HCT116 (cell line): Measurements from ENCODE around the gene EEPD1. TPM values are rescaled to one million over a fixed set of nuclear protein-coding genes. Genes with fewer than 3 reads are reported as not detected.

ENCODE experiments used
- ATAC-seq: fragments of 200-7000 bp; cut with Tn5 transposase; 2 replicates; pipeline ENCODE4 v1.9.1; 2020; ENCODE audit warnings: mild to moderate bottlenecking, moderate library complexity
- BruUV-seq: library from RNA; stranded (reverse); fragments of 400-500 nt; replicated peaks from 2 replicates; lab custom pipeline; 2021; lab: Mats Ljungman, UMichigan
- CTCF ChIA-PET: fragments of 300-600 bp; sonication (Branson Sonifier 250); formaldehyde crosslinking; loops from one replicate; lab custom pipeline; 2021; ENCODE audit warnings: antibody characterized with exemption; lab: Charles Lee
- POLR2A ChIA-PET: fragments of 300-600, 350-600 bp; sonication (Branson Sonifier 250); formaldehyde crosslinking; loops from one replicate; lab custom pipeline; 2021; ENCODE audit warnings: antibody characterized with exemption; lab: Charles Lee
- RAD21 ChIA-PET, 2 experiments: fragments of 300-600 bp; sonication (Branson Sonifier 250); formaldehyde crosslinking; loops; one replicate each; lab custom pipeline; 2023; ENCODE audit warnings: low total read pairs in 2 of 2; ENCODE audit not compliant: uncharacterized antibody in 2 of 2, unreplicated experiment in 2 of 2, low non-redundant PET in 1 of 2; lab: Charles Lee
- DNase-seq: peaks from one replicate; pipeline ENCODE4 v3.0.0-alpha.2; 2010; ENCODE audit warnings: low read depth, low spot score
- H2AFZ ChIP-seq: fragments of 200-600 bp; shearing (Covaris generic), sonication (generic); 2 replicates; pipeline ENCODE4 v1.6.1; 2017; ENCODE audit warnings: low read depth, mixed run types, mixed read lengths, antibody characterized with exemption, low read length; ENCODE audit not compliant: poor library complexity, severe bottlenecking
- H3K27ac ChIP-seq: 2 replicates; pipeline ENCODE4 v1.5.1; 2012; ENCODE audit warnings: low read depth, low read length
- H3K27me3 ChIP-seq: fragments of 200-600 bp; sonication (generic); 2 replicates; pipeline ENCODE4 v1.6.1; 2016; ENCODE audit warnings: mixed run types, low read length, mixed read lengths; ENCODE audit not compliant: insufficient read depth
- H3K36me3 ChIP-seq, 2 experiments: fragments of 200-500 bp in 1 of 2; fragments of 200-600 bp in 1 of 2; sonication (Bioruptor generic) in 1 of 2; sonication (generic) in 1 of 2; 2 replicates each; pipeline versions ENCODE4 v1.5.1 to v1.6.1; 2014 to 2016; ENCODE audit warnings: low read length in 2 of 2, inconsistent platforms in 1 of 2, mixed read lengths in 1 of 2, mixed run types in 1 of 2; ENCODE audit not compliant: insufficient read depth in 2 of 2, control insufficient read depth in 1 of 2
- H3K4me1 ChIP-seq, 2 experiments: fragments of 200-600 bp in 1 of 2; sonication (generic) in 1 of 2; 2 replicates each; pipeline versions ENCODE4 v1.5.1 to v1.6.1; 2012 to 2017; ENCODE audit warnings: low read length in 2 of 2, inconsistent platforms in 1 of 2, mild to moderate bottlenecking in 1 of 2, mixed read lengths in 1 of 2, mixed run types in 1 of 2, moderate library complexity in 1 of 2; ENCODE audit not compliant: insufficient read depth in 2 of 2, control insufficient read depth in 1 of 2
- H3K4me2 ChIP-seq: fragments of 200-600 bp; sonication (generic); 2 replicates; pipeline ENCODE4 v1.6.1; 2017; ENCODE audit warnings: mixed run types, low read length, mixed read lengths
- H3K4me3 ChIP-seq, 2 experiments: fragments of 200-600 bp in 1 of 2; sonication (generic) in 1 of 2; replicated peaks in 1 of 2; 2 replicates each; pipeline ENCODE4 v1.5.1; 2011 to 2016; ENCODE audit warnings: low read length in 2 of 2, control low read depth in 1 of 2, low read depth in 1 of 2, mild to moderate bottlenecking in 1 of 2, mixed read lengths in 1 of 2, mixed run types in 1 of 2
- H3K79me2 ChIP-seq: fragments of 200-600 bp; sonication (generic); 2 replicates; pipeline ENCODE4 v1.6.1; 2017; ENCODE audit warnings: mild to moderate bottlenecking, mixed run types, low read length, moderate library complexity, mixed read lengths; ENCODE audit not compliant: insufficient read depth
- H3K9ac ChIP-seq: fragments of 200-600 bp; sonication (generic); 2 replicates; pipeline ENCODE4 v1.6.1; 2016; ENCODE audit warnings: low read length, mixed read lengths
- H3K9me2 ChIP-seq: fragments of 200-600 bp; sonication (generic), shearing (Covaris generic); 2 replicates; pipeline ENCODE4 v1.6.1; 2017; ENCODE audit warnings: mixed run types, mild to moderate bottlenecking, moderate library complexity; ENCODE audit not compliant: insufficient read depth
- H3K9me3 ChIP-seq, 2 experiments: fragments of 200-500 bp in 1 of 2; fragments of 200-600 bp in 1 of 2; sonication (Bioruptor generic) in 1 of 2; sonication (generic) in 1 of 2; 2 replicates each; pipeline ENCODE4 v1.6.1; 2014 to 2017; ENCODE audit warnings: low read length in 2 of 2, mixed read lengths in 2 of 2, inconsistent platforms in 1 of 2, low read depth in 1 of 2, mild to moderate bottlenecking in 1 of 2, mixed run types in 1 of 2, moderate library complexity in 1 of 2; ENCODE audit not compliant: control insufficient read depth in 1 of 2, insufficient read depth in 1 of 2
- H4K20me1 ChIP-seq: fragments of 200-600 bp; sonication (generic), shearing (Covaris generic); 2 replicates; pipeline ENCODE4 v1.6.1; 2017; ENCODE audit warnings: mixed run types, mild to moderate bottlenecking, moderate library complexity; ENCODE audit not compliant: insufficient read depth
- ELF1 ChIP-seq: IDR thresholded peaks from 2 replicates; pipeline ENCODE4 v1.6.1; 2012; ENCODE audit warnings: low read depth, borderline replicate concordance
- FOSL1 ChIP-seq: IDR thresholded peaks from 2 replicates; pipeline ENCODE4 v1.6.1; 2012; ENCODE audit warnings: low read depth
- JUND ChIP-seq: IDR thresholded peaks from 2 replicates; pipeline ENCODE4 v1.6.1; 2012
- MAX ChIP-seq: IDR thresholded peaks from 2 replicates; pipeline ENCODE4 v1.6.1; 2012
- POLR2A ChIP-seq: IDR thresholded peaks from 2 replicates; pipeline ENCODE4 v1.7.0; 2011; ENCODE audit warnings: borderline replicate concordance; ENCODE audit not compliant: insufficient read depth, insufficient read length; ENCODE audit errors: extremely low read depth
- intact Hi-C: fragments of 100-400 bp; cut with micrococcal nuclease; formaldehyde crosslinking; loops from 2 replicates; pipeline ENCODE4 v1.10.0; 2022
- total RNA-seq: library from RNA; stranded (reverse); gene quantifications from one replicate; pipeline ENCODE4 v1.2.1, GENCODE V29; 2021; ENCODE audit not compliant: unreplicated experiment

The EEPD1 gene
- total RNA-seq, 1 experiment from 2014 or later = 4.2 TPM

- CTCF ChIA-PET = no interaction called here
- Histone ChIP-seq H3K4me1 (peaks cover 0 to 4% of the 10 kb centered on the region in 2 experiments; a peak in 1 of 4 replicates), H3K4me3 (no peak overlapping the region), H3K9ac (no peak overlapping the region), H3K9me2 (no peaks in the 10 kb centered on the region), H3K36me3 (no peaks in the 10 kb centered on the region), H3K79me2 (no peaks in the 10 kb centered on the region), H3K4me2 (no peak overlapping the region), H4K20me1 (no peaks in the 10 kb centered on the region), H3K27ac (no peak overlapping the region), H3K9me3 (no peaks in the 10 kb centered on the region)
- ATAC-seq (no peak), DNase-seq (no peak)
- RAD21 ChIA-PET = no interaction called here
- no TSS peak for BruUV-seq
- POLR2A ChIA-PET = interaction anchor here (0.9 kb wide), 1 partner anchor 13 kb away, joined by 3 read pairs; no protein-coding TSS in a partner anchor
- TF ChIP-seq FOSL1 (no peak), ELF1 (no peak)
- TF ChIP-seq, all 23 proteins: peak for 0
- Histone ChIP-seq H2AFZ (no peak overlapping the region), H3K27me3 (no peaks in the 10 kb centered on the region)
- intact Hi-C loops = no loop called here
These were observed 111.2 kb downstream of the EEPD1 start for GRCh38 chr7:36264123-36264801.

DNA sequence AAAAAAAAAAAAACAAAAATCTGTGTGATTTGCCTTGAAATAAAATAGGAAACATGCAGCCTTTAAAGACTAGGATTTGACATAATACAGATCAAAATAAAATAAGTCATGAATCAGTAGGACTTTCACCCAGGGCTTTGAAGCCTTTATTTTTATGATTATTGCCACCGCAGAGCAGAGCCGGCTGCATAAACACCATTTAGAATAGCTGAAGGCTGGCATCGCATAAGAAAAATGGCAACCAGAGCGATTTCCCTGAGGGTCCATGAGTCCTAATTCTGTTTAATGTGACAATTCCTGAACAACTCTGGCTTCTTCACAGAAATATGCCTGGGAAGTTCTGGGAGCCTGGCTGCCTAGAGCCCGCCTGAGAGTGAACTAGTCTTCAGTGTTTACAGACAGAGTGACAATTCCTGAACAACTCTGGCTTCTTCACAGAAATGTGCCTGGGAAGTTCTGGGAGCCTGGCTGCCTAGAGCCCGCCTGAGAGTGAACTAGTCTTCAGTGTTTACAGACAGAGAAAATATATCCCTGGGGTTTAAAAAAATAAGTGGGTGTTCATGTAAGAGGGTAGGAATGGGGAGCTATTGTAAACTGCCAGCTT, 112.0 kb downstream of the EEPD1 start:
- H3K9me3 ChIP-seq = no peaks in the 10 kb centered on the region
- intact Hi-C loops = no loop called here
- no peaks in the 10 kb centered on the region for H3K79me2 ChIP-seq
- H2AFZ ChIP-seq = no peak overlapping the region
- no peak overlapping the region for H3K27ac ChIP-seq
- no peak overlapping the region for H3K4me3 ChIP-seq
- ChIA-PET CTCF (no interaction called here), POLR2A (no interaction called here), RAD21 (no interaction called here)
- H4K20me1 ChIP-seq = no peaks in the 10 kb centered on the region
- no peak overlapping the region for H3K9ac ChIP-seq
- BruUV-seq = no TSS peak
- no peaks in the 10 kb centered on the region for H3K36me3 ChIP-seq
- DNase-seq (no peak), ATAC-seq (no peak)
- no peak for TF ChIP-seq POLR2A
- no peak for TF ChIP-seq JUND
- TF ChIP-seq MAX = no peak
- H3K4me2 ChIP-seq = no peak overlapping the region
- no peaks in the 10 kb centered on the region for H3K9me2 ChIP-seq
- H3K27me3 ChIP-seq = no peaks in the 10 kb centered on the region
- H3K4me1 ChIP-seq = peaks cover 0 to 4% of the 10 kb centered on the region in 2 experiments; a peak in 1 of 4 replicates
